ENCODE results near the gene TMIGD1. TPM values are rescaled to one million over a fixed set of nuclear protein-coding genes. Genes with fewer than 3 reads are reported as not detected.

TMIGD1 gene
- polyA plus RNA-seq, 10 donors = not detected

DNA sequence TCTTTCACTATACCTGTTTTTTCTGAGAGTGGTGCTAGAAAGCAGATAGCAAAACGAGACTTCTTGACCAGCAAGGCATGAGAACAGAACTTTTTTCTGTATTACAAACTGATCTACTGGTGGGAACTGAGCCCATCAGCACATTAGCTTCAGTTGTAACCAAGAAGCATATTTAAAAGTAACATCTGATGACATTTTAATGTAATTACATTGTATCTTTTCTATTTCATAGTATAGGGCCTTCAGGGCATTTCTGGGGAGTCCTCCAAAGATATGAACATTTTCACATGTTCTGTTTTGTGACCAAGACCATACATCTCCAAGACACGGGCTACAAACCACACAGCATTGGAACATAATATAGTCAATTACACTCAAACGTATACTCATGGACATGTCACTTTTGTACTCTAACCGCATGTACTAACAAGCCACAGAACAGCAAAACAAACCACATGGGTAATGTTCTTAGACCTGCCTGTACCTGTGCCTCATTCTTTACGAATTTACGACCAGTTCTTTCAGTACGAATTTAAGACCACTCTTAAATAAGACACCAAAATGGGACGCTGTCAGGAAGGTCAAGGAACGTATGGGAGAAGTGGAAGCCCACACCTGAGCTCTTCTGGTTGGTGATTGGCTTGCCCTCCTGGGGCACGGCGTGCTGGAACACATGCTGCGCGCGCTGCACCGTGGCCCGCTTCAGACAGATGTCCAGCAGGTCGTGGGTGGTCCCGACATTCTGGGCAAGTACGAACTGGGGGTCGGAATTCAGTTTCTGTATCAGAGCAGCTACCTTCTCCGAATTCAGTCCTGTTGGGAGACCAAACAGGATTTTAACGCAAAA is 42.9 kb downstream of the TMIGD1 start:
- peak; percentile 9 to 61 (median 30) for DNase-seq

DNA sequence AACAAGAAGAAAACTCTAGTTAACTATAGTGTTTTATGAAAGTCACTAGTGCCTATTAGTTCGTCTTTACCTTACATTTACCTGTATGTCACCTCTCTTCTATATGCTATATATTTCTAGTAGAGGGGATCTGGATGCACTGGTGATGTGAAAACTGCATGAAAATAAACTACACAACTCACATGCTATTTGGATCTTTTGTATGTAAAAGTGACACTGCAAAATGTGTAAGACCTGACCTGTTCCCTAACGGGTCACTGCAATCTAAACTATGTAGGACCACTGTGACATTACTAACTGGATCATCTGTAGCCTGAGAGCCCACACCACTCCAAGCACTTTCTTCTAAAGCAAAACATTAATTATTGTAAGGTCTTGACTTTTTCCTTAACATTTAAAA is 43.8 kb downstream of the TMIGD1 start:
- no peak for DNase-seq

DNA sequence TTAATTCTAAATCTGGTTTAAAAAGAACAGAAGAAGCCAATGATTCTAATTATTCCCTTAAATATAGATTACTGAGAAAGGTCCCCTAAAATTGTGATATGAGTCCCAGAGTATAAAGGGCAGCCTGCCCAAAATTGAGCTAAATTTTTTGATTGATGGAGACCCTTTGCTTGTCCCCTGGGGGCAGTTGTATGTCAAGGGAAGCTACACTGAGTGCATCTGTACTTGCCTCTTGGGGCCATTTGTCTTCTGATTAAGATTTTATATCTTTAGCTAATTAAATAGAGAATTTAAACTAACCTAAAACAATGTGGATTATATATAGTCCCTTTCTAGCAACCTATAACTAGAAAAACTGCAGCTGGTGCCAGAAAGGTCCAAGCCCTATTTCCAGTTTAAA is 54.7 kb downstream of the TMIGD1 start:
- no peak for DNase-seq

DNA sequence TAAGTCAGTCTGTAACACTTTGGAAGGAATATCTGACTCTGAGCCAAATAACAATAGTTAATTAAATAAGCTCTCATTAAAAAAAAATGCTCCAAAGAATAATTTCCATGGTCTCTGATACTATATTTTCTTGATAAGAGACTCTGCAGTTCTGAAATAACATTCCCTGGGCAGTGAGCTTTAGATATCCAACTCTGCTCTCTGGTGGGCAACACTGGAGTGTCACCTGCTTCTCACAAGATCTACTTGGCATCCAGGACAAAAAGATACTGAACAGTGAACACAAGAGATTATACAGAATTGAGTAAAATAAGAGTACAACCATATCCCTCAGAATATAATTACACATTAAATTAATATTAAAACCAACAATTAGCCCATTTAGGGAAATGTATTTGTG is 55.8 kb downstream of the TMIGD1 start:
- DNase-seq = peak in 2 of 3 donors; percentile 27 to 52

DNA sequence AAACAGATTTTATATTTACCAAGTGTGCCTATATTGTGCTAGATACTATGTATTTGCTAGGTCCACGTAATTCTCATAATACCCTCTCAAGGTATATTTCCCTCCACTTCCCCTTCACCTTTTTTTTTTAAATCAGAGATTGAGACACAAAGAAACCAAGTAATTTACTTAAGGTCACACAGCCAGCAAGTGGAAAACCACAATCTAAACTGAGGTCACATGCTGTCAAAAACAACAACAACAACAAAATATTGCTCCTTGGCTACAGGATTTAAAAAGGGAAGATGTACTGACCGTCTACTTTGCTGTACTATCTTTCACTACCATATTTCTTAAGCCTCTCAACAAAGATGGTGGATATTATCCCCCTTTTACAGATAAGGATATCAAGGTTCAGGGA is 57.9 kb downstream of the TMIGD1 start:
- DNase-seq = no peak

DNA sequence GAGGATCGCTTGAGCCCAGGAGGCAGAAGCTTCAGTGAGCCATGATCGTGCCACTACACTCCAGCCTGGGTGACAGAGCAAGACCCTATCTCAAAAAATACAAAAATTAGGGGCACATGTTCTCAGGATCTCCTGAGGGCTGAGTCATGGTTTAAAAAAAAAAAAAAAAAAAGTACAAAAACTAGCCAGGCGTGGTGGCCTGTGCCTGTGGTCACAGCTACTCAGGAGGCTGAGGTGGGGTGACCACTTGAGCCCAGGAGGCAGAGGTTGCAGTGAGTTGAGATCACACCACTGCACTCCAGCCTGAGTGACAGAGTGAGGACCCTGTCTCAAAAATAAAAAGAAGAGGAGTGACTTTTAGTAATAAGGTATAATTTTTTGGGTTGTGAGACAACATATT is 59.0 kb downstream of the TMIGD1 start:
- DNase-seq = no peak

DNA sequence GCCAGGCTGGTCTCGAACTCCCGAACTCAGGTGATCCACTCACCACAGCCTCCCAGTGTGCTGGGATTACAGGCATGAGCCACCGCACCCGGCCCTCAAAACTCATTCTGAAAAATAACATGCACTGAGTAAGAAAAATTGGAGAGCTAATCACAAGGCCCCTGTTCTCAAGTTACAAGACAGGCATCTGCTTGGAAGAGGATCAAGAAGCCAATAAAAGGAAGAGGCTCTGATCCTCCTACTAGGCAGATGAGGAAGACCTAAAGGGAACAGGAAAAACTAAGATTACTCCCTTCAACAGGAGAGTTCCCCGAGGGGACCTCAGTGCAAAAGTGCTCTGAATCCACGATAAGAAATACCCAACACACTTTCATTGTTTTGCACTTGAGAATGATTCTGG is 60.5 kb downstream of the TMIGD1 start:
- no peak for DNase-seq

DNA sequence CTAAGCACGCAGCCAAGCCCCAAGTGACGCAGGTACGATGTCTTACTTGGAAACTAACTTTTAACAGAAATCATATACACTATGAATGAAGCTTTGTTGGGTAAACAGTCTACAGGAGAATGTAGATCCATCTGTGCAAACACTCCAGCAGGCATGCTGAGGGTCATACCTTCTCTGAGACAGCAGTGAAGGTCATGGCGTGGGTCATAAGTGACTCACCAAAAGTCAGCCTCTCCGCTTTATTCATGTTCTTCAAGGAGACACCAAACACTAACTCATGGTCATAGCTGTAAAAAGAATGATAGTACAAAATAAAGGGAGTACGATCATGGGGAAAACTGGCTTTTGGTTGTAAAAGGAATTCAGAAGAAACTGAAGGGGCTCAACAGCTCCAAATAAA is 62.8 kb downstream of the TMIGD1 start:
- DNase-seq = no peak

DNA sequence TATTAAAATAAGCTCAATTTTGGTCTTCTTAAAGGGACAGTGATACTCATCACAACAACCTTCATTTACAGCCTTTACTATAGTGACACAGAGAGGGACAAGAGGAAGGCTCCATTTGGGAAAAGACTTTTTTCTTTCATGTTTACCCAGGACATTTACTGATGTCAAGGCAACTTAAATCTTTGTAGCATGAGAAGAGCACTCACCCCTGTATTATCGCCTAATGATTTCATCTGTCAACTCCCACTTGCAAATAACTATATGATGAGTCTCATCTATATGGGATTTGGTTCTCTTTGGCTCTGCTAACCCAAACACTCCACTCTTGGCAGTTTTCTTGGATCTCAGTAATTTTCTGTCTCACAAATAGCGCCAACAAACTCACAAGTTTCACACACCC is 66.2 kb downstream of the TMIGD1 start:
- no peak for DNase-seq

Other genes starting within 250 kb of the TMIGD1 start
- 10 to 100 TPM; 25.7 to 32.5 (median 29.9) TPM for gene NSRP1, start 217.2 kb downstream of the TMIGD1 start, polyA plus RNA-seq (ENCODE audit: insufficient read length in 10 of 10)
- gene SLC6A4, start 98.4 kb downstream of the TMIGD1 start, polyA plus RNA-seq (ENCODE audit: insufficient read length in 10 of 10) = 1 to 10 TPM in 3 of 10 donors, under 1 TPM in 7; 0.09 to 3.8 (median 0.22) TPM
- 10 to 100 TPM; 35.1 to 52.1 (median 40.5) TPM for gene BLMH, start 42.1 kb downstream of the TMIGD1 start, polyA plus RNA-seq (ENCODE audit: insufficient read length in 10 of 10)
- 10 to 100 TPM; 21.5 to 30.8 (median 26.0) TPM for gene CPD, start 44.9 kb upstream of the TMIGD1 start, polyA plus RNA-seq (ENCODE audit: insufficient read length in 10 of 10)
- gene GOSR1, start 143.4 kb upstream of the TMIGD1 start, polyA plus RNA-seq (ENCODE audit: insufficient read length in 10 of 10) = 10 to 100 TPM; 23.2 to 32.7 (median 28.3) TPM

Measured in muscle of back (tissue), 11 donors.